ENCODE results near the gene TRA2B.

GRCh38 chr3:185950728-185951127, 12.9 kb upstream of the TRA2B start:
- TF ChIP-seq POLR2AphosphoS5 (IDR thresholded peaks at IDR 0.05), result no peak
- no peak for TF ChIP-seq CTCF (IDR thresholded peaks at IDR 0.05)
